SH-SY5Y (cell line): Measurements from ENCODE around the gene LIMK2.

Experiments
- GATA2 ChIP-seq: IDR thresholded peaks from 2 replicates; pipeline ENCODE4 v1.6.1; 2011; ENCODE audit warnings: mild to moderate bottlenecking, low read depth, low read length
- GATA3 ChIP-seq: IDR thresholded peaks from 2 replicates; pipeline ENCODE4 v1.6.1; 2011; ENCODE audit warnings: low read depth, mild to moderate bottlenecking, low read length, moderate library complexity

GRCh38 chr22:31328544-31328960, 116.5 kb downstream of the LIMK2 start:
- TF ChIP-seq GATA2, result no peak
- TF ChIP-seq GATA3, result no peak
